ENCODE measurements around the gene TGM1.

Gene TGM1

DNA sequence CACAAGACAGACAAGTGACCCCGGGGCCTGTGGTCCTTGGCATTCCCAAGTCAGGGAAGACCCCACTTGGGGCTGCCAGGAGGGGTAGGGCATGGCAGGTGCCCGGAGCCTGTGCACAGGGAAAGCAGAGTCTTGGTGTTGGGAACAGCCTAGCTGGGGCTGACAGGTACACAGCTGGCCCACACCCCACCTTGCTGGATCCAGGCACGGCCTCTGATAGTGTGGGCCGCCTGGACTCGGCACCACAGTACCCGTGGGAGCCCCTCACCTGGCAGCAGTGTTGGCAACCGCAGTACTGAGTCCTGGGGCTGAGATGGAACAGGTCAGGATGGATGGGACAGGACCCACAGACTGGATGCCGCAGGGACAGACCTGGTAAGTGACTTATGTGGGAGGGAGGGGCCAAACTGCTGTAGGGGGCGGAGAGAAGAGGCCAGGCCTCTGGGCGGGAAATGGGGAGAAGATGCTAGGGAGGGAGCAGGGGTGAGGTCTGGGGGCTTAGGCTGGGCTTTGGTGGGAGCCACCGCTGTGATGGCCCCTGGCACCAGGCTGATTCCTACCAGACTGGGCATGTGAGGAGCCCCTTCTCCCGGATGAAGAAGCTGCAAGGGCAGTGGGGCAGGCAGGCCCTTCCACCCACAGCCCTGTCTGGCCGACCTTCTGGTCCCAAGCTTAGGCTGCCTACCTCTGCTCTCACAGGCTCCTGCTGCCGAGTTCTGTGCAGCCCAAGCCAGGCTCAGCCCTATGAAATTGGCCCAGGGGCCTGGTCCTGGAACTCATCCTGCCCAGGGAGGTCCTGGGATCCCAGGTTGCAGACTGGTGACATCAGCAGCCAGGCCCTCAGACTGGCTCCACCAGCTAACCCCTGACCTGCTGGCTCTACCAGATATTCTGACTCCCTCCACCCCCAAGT, at the start of gene TGM1:
Gene TGM1, minus strand, starts transcription at position 357 of the 913 bp plus-strand sequence. CDS start 825 bp downstream, outside the sequence.
- DNase-seq: no peak

DNA sequence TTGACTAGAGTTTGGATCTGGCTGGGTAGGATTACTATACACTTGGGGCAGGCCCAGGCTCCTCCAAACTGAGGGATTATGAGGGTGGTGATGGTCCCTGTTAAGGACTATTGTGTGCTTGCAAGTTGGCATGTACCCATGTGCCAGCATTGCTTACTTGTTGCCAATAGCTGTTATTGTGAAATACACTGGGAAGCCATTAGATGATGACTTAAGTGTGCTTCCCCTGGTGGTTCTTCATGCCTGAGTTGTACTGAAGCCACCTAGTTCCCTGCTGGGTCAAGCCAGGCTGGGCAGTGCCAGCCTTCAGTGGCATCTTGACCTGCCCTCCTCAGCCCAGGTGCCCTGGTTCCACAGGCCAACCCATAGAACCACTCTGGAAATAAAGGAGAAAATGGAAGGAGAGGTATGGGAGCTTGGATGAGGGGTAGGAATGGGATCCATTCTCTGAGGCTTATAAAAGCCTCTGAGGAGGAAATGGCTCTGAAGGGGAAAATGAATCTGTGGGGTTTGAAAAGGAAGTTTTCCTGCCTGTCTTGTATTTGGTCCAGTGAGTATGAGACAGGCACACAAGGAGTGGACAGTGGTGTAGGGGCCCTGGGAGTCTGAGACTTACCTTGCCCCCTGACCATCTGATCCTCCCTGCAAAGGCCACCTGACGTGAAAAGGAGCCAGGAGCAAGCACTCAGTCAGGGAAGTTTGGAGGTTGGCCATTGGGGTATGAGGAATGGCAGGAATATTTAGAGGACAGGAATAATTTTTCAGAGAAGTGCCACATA, 49.0 kb upstream of the TGM1 start:
- no peak for DNase-seq

DNA sequence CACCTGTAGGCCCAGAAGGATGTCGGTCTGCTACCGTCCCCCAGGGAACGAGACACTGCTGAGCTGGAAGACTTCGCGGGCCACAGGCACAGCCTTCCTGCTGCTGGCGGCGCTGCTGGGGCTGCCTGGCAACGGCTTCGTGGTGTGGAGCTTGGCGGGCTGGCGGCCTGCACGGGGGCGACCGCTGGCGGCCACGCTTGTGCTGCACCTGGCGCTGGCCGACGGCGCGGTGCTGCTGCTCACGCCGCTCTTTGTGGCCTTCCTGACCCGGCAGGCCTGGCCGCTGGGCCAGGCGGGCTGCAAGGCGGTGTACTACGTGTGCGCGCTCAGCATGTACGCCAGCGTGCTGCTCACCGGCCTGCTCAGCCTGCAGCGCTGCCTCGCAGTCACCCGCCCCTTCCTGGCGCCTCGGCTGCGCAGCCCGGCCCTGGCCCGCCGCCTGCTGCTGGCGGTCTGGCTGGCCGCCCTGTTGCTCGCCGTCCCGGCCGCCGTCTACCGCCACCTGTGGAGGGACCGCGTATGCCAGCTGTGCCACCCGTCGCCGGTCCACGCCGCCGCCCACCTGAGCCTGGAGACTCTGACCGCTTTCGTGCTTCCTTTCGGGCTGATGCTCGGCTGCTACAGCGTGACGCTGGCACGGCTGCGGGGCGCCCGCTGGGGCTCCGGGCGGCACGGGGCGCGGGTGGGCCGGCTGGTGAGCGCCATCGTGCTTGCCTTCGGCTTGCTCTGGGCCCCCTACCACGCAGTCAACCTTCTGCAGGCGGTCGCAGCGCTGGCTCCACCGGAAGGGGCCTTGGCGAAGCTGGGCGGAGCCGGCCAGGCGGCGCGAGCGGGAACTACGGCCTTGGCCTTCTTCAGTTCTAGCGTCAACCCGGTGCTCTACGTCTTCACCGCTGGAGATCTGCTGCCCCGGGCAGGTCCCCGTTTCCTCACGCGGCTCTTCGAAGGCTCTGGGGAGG, 47.9 kb upstream of the TGM1 start, which contains the start of gene LTB4R:
Gene LTB4R, plus strand, starts transcription at position 857 of the 959 bp plus-strand sequence. CDS start 4,150 bp downstream, outside the sequence.
- DNase-seq: peak; percentile 52

DNA sequence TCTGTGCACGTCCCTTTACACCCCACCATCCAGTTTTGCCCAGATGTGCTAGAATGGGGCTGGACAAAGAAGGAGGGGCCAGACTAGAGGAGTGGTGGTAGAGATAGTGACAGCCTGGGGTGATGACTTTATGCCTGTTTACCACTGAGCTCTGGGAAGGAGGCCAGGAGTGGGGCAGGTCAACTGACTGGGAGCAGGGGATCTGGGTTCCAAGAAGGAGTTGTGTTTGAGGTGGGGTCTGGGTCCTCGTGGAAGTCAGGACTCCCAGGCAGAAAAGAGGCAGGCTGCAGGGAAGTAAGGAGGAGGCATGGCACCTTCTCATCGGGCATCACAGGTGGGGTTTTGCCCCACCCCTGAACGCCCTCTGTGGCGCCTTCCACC, 47.3 kb upstream of the TGM1 start:
- DNase-seq: no peak

DNA sequence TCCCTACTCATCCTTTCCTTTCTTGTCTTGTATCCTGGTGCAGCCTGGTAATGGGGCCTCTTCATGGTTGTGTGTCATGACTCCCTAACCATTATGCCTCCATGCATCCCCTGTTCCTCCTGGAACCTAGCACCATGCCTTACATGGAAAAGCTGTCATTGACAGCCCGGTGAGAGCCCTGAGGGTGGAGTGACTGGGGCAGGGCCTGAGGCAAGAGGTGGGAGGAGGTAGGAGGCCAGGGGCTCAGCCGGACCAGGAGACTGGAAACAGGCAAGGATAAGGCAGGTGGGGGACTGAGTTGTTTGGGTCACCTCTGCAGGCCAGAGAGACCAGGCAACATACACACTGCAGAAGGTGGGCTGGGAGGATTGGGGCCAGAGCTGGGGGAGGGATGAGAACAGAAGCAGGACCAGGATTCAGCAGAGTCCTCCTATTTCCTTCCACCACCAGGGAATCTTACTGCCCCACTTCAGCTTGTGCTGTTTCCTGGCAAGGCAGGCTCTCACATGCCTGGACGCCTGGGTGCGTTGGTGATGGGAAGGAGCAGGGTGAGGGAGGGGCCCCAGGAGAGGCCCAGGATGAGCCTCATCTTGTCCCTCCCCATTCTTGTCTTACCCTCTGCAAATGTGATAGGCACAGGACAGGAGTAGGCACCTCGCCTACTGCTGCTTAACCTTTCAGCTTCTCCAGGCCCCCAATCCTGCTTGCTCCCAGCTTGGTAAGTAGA, 46.7 kb upstream of the TGM1 start, which contains the start of gene LTB4R2:
Gene LTB4R2, plus strand, starts transcription at position 603 of the 727 bp plus-strand sequence. CDS start 525 bp downstream, outside the sequence.
- DNase-seq: no peak

DNA sequence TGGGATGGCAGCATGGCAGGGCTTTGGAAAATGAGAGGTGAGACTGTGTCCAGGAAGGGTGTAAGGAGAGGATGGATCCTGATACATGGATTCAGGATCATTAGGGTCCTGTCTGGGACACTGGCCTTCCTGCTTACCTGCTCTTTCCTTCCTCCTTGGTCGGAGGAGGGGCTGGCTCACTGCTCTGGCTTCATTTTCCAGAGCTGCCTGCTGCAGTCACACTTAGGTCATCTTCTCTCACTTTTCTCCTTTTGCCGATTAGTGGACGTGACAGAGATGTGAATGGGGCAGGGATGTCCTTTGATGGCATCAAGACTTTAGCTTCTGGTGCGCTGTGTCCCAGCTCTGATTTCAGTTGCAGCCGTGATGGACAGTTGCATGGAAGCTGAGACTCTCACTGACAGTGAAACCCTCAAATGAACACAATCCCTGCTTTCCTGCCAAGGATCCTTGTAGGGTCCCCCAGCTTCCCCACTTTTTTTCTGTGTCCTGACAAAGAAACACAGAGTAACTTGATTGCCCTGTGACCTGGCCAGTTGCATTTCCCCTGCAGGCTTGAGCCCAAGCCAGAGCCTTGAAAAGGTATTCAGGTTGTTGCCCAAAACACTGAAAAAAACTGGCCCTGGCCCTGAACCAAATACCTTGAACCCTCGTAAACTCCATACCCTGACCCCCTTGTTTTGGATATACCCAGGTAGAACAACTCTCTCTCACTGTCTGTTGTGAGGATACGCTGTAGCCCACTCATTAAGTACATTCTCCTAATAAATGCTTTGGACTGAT, 45.6 kb upstream of the TGM1 start:
- DNase-seq: no peak

DNA sequence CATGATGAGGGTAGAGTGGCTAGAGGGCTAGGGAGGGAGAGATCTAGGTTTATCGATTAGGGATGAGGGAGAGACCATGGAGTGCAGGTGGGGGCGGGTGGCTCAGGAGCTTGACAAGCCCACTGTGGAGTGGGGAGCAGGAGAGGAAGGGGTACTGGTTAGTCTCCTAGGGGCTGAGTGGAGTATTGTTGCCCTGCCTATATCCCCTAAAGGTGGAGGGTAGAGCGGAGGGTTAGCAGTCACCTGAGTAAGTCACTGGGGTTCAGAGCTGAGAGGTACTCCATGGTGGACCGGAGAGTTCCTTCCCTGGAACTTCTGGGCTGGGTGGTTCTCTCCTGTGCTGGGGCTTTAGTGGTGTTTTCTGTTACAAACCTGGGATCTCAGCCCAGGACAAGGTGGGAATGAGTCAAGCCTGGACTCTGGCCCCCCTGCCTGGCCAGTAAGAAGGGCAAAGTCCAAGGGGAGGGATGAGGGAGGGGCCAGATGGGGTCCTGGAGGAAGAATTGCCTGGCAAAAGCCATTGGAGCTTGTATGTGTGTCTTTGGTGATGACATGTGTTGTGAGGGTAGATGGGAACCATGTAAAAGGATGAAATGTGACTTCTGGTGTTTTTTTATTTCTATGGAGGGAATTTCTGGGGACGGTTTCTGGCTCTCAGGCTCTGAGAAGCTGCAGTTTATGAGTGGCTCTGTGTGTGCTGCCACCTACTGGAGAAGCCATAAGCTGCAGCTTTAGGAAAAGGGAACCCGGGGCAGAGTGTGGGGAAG, 44.8 kb upstream of the TGM1 start, which contains the start of gene CIDEB:
Gene CIDEB, minus strand, starts transcription at position 403 of the 767 bp plus-strand sequence. Its CDS starts 119 bp downstream, at position 284.
- peak; percentile 31 for DNase-seq

DNA sequence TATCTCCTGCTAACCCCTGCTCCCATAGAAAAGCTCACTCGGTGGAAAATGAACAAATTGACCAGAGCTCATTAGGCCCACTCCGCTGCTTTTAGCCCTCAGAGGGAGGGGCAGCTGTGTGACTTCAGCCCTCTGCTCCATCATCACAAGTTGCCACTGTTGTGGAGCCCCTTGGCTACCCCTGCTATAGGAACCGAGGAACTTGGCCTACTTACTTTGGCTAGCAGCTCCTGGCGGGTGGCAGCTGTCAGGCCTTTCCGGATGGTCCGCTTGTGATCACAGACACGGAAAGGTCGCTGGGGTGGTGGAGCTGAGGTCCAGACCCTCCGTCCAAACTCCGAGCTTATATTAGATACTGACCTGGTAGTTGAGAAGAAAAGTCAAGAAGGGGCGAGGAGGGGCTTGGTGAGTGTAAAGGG, 44.2 kb upstream of the TGM1 start:
- no peak for DNase-seq

DNA sequence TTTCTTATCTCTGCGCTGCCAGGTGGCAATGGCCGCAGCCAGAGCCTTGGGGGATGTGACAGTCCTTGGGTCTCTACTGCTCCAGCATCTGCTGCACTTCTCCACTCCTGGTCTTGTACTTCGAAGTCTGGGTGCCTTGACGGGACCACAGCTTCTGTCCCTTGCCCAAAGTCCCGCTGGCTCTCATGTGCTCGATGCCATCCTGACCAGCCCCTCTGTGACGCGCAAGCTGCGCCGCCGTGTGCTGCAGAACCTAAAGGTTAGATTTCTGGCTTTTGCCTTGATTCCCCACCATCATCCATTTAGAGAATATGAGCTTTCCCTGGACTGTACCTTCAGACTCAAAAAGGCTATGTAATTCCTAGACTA, 41.0 kb upstream of the TGM1 start:
- no peak for DNase-seq

DNA sequence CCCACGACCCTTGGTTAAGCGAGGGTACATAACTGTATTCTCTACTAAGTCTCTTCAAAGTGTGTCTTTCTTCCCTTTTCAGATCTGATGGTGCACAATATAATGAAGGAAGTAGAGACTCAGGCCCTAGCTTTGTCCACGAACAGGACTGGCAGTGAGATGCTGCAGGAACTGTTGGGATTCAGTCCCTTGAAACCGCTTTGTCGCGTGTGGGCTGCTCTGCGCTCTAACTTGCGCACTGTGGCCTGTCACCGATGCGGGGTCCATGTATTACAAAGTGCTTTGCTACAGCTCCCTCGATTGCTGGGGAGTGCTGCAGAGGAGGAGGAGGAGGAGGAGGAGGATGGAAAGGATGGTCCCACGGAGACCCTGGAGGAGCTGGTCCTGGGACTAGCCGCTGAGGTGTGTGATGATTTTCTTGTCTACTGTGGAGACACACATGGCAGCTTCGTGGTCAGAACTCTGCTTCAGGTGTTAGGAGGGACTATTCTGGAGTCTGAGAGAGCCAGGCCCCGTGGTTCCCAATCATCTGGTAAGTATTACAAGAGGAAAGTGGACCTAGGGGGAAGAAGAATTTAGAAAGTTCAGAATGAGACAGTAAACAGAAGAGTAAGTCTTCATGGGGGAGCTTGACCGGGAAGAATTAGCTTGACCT, 37.5 kb upstream of the TGM1 start:
- DNase-seq: no peak

DNA sequence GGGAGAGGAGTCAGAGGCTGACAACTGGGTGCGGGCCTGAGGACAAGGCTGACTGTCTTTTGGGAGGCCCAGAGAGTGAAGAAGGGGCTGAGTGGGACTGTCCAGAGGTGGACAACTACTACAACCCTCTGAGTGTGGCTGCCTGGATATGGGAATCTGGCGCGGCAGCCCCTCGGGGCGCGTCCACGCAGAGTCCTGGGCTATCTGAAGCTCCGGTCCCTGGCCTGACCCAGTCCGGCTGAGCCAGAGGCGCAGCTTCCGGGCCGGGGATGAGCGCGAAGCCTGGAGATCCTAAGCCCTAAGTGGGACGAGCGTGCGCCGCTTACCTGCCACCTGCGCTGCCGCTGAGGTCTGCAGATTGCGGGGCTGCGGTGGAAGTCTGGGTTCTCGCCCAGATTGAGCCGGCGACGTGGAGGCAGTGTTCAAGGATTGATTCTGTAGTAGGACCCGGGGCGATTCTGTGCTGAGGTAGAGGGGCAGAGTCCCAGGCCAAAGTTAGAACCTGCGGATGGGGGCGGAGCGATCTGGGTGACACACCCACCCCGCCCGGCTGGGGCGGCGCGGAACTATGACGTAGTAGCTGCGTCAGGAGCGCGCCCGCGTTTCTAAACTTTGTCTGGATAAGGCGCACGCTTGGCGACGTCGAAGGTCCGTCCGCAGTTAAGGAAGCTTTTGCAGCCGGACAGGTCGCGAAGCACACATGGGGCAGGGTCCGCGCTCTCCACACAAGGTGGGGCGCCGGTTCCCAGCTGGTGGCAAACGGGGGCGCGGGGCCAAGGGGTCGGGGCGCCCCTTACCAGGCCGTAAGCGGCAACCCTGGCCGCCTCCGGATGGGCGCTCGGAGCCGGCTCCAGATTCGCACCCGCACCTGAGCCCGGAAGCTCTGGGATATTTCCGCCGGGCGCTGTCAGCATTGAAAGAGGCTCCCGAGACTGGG, 36.5 kb upstream of the TGM1 start, which contains the start of the genes DHRS1 and NOP9:
Gene DHRS1, minus strand, starts transcription at position 526 of the 937 bp plus-strand sequence. CDS start 674 bp downstream, outside the sequence.
Gene NOP9, plus strand, starts transcription at position 596 of the 937 bp plus-strand sequence. Its CDS starts 105 bp downstream, at position 701.
- peak; percentile 91 for DNase-seq

DNA sequence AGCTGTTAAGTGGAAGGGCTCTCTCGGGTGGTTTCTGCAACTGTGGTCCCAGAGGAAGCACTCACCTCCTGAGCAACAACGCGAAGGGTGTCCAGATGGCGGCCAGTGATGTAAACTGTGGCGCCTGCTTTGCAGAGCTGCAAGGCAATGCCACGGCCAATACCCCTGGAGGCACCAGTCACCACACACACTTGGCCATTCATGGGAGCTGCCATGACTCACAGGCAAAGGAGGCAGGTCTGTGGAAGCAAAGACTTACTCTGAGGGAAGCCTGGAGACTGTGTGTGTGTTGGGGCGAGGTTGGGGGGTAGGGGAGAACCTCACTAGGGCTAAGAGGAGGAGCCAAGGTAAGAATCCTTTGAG, 35.9 kb upstream of the TGM1 start:
- DNase-seq: no peak

DNA sequence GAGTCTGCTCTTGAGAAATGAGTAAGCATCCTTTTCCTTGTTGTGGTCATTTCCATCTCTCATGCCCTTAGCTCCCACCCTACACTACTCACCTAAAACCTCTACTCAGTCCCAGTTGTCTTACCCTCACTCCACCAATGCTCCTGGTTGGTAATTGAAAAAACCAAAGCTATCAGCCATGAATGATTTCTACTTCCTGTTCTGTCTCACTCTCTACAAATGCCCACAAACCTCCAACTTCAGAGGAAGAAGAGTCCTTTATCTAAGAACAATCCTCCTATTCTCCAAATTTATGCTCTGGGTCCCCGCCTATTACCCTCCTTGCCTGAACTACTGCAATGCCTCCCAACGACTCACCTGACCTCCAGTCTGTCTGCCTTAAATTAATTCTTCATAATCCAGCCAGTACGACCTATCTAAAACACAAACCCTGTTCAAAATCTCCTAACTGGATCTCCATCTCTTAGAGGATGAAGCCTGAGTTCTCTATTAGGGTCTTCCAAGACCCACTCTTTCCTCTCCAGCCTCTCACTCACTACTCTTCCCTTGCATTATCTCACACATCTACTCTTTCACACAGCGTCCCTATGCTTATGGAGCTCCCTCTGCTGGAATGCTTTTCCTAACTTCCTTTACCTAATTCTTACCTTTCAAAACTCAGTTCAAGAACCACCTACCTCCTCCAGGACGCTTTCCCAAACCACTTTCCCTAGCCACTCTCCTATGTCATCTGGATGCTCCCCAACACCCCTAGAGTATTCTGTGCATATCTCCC, 34.4 kb upstream of the TGM1 start:
- DNase-seq: no peak

DNA sequence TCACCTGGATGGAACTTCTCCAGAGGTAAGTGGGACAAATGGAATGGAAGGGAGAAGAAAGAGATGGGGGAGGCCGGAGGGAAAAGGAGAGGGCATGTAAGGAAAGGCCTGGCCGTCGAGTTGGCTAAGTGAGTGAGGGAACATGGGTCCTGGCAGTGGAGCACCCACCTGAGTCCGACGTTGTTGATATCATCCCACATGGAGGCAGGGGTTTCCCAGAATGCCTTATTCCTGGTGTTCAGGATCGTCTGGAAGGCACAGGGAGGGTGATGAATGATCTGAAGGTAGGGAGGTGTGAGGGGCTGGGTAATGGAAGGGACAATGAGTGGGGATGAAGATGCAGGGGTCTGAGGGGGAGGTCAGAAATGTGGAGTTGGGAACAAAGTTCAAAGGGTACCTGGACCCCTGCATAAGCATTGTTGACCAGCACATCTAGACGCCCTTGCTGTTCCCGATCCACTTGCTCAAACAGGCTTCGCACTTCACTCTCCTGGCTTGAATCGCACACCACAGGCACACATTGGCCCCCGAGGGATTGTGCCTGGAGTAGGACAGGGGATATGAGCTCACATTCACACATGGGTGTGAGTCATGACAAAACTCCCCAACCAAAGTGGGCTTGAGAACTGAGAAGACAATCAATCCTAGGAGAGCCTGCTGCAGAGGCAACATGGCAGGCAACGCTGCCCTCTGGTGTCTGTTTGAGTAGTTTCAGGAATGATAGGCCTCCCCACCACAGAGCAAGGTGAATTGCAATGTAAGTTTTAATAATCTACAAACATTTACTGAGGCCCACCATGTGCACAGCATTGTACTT, 33.6 kb upstream of the TGM1 start:
- DNase-seq: peak; percentile 57

DNA sequence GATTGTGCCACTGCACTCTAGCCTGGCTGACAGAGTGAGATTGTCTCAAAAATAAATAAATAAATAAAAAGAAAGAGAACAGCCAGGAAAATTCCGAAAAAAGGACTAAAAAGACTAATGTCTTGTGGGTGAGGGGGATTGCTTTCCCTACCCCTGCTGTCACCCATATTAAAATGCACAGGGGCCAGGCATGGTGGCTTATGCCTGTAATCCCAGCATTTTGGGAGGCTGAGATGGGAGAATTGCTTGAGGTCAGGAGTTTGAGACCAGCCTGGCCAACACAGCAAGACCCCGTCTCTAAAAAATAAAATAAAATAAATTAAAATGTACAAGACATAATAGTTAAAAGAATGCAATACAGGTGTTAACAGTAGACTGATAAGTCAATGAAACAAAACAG, 30.5 kb upstream of the TGM1 start:
- DNase-seq: no peak

DNA sequence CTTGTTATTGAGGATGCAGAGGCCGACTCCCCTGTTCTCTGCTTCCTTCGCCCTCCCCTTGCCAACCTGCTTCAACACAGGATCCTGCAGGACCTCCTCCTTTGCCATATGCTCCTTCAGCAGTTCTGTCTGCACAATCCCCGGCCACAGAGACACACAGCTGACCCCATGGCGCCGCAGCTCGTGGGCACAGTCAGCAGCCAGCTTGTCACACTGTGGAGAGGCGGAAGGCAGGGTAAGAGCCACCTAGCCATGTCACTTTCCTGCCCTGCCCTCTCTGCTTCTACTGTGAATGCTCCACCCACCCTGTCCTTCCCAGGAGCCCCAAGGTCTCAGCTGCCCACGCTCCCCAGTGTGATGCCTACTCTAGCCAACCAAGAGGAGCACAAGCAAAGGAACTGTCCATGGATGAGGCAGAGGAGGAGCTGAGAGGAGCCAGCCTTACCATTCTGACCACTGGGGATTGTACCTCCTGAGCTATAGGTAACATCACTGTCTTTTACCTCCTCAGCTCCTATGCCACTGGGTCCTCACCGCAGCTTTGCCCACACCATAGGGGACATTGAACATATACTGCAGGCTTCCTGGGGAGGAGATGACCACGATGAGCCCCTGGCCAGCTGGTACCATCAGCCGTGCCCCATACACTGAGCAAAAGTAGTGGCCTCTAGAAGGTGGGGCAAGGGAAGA, 29.3 kb upstream of the TGM1 start:
- DNase-seq: no peak
